H1 (cell line): ENCODE results near the gene PRSS21. TPM values are rescaled to one million over a fixed set of nuclear protein-coding genes. Genes with fewer than 3 reads are reported as not detected.

ENCODE experiments used
- CTCF ChIA-PET: fragments of 300-600 bp; sonication (Branson Sonifier 250); formaldehyde crosslinking; loops from one replicate; lab custom pipeline; 2021; ENCODE audit not compliant: partially characterized antibody; lab: Charles Lee
- POLR2A ChIA-PET: fragments of 300-600 bp; sonication (Branson Sonifier 250); formaldehyde crosslinking; loops from one replicate; lab custom pipeline; 2021; ENCODE audit warnings: inconsistent platforms; ENCODE audit not compliant: partially characterized antibody; lab: Charles Lee
- DNase-seq, 2 experiments: peaks; one replicate each; pipeline versions ENCODE4 v3.0.0 to v3.0.0-alpha.2; 2010 to 2022; ENCODE audit warnings: low spot score in 2 of 2, low read depth in 1 of 2, mixed read lengths in 1 of 2
- FAIRE-seq: peaks from 2 replicates; lab custom pipeline; 2011; peaks lifted over from hg19 to GRCh38; lab: Jason Lieb, UNC
- H2AFZ ChIP-seq: 2 replicates; pipeline ENCODE4 v1.8.1; 2012; ENCODE audit warnings: low read length, inconsistent platforms
- H2AK5ac ChIP-seq: 2 replicates; pipeline ENCODE4 v1.6.1; 2013; ENCODE audit warnings: low read depth, low read length
- H2BK120ac ChIP-seq: replicated peaks from 2 replicates; pipeline ENCODE3; 2013; ENCODE audit warnings: low read depth, low read length, inconsistent platforms
- H2BK12ac ChIP-seq: 2 replicates; pipeline ENCODE4 v1.6.1; 2013; ENCODE audit warnings: low read depth, low read length
- H2BK15ac ChIP-seq: 2 replicates; pipeline ENCODE4 v1.6.1; 2013; ENCODE audit warnings: low read length
- H2BK20ac ChIP-seq: 2 replicates; pipeline ENCODE4 v1.6.1; 2013; ENCODE audit warnings: low read length
- H2BK5ac ChIP-seq: 2 replicates; pipeline ENCODE4 v1.6.1; 2013; ENCODE audit warnings: low read depth, low read length
- H3K14ac ChIP-seq: 2 replicates; pipeline ENCODE4 v1.6.1; 2013; ENCODE audit warnings: inconsistent platforms; ENCODE audit not compliant: insufficient read length
- H3K18ac ChIP-seq: 2 replicates; pipeline ENCODE4 v1.6.1; 2013; ENCODE audit warnings: low read length; ENCODE audit errors: extremely low read depth
- H3K23ac ChIP-seq: 2 replicates; pipeline ENCODE4 v1.6.1; 2013; ENCODE audit warnings: inconsistent platforms; ENCODE audit not compliant: insufficient read length
- H3K23me2 ChIP-seq: 2 replicates; pipeline ENCODE4 v1.6.1; 2013; ENCODE audit warnings: low read depth, low read length
- H3K27ac ChIP-seq: 2 replicates; pipeline ENCODE4 v1.6.1; 2011; ENCODE audit warnings: low read depth, low read length, inconsistent platforms
- H3K27me3 ChIP-seq, 4 experiments: replicated peaks in 1 of 4; 1 replicate in 1 of 4; 2 replicates in 3 of 4; pipeline versions ENCODE4 v1.6.1 to v1.8.1; 2011 to 2013; ENCODE audit warnings: low read length in 3 of 4, mild to moderate bottlenecking in 3 of 4, inconsistent platforms in 2 of 4, mixed read lengths in 2 of 4, moderate library complexity in 1 of 4; ENCODE audit not compliant: control insufficient read depth in 3 of 4, insufficient read depth in 3 of 4; ENCODE audit errors: extremely low read depth in 1 of 4
- H3K36me3 ChIP-seq, 4 experiments: 2 replicates each; pipeline versions ENCODE4 v1.6.1 to v1.8.1; 2011 to 2013; ENCODE audit warnings: mild to moderate bottlenecking in 4 of 4, low read length in 3 of 4, moderate library complexity in 2 of 4, control low read depth in 1 of 4, inconsistent platforms in 1 of 4; ENCODE audit not compliant: insufficient read depth in 4 of 4, control insufficient read depth in 2 of 4
- H3K4ac ChIP-seq: replicated peaks from 2 replicates; pipeline ENCODE3; 2013; ENCODE audit warnings: low read length, low read depth, mixed read lengths, inconsistent platforms; ENCODE audit not compliant: insufficient read length
- H3K4me1 ChIP-seq, 4 experiments: replicated peaks in 1 of 4; 1 replicate in 1 of 4; 2 replicates in 3 of 4; pipeline versions ENCODE4 v1.6.1 to v1.8.1; 2011 to 2013; ENCODE audit warnings: low read length in 3 of 4, inconsistent platforms in 2 of 4, mixed read lengths in 1 of 4; ENCODE audit not compliant: insufficient read depth in 4 of 4, control insufficient read depth in 3 of 4
- H3K4me2 ChIP-seq, 2 experiments: 2 replicates each; pipeline versions ENCODE4 v1.6.1 to v1.8.1; 2011 to 2013; ENCODE audit warnings: low read depth in 2 of 2, low read length in 2 of 2, control low read depth in 1 of 2, inconsistent platforms in 1 of 2, mild to moderate bottlenecking in 1 of 2; ENCODE audit not compliant: insufficient read depth in 1 of 2
- H3K4me3 ChIP-seq, 4 experiments: fragments of 200-600, 300-600 bp in 1 of 4; sonication (generic), shearing (Covaris generic), sonication (Bioruptor Twin) in 1 of 4; 2 replicates each; pipeline versions ENCODE4 v1.5.1 to v1.8.1; 2011 to 2016; ENCODE audit warnings: low read length in 4 of 4, low read depth in 3 of 4, control low read depth in 2 of 4, inconsistent platforms in 2 of 4, mild to moderate bottlenecking in 2 of 4, mixed read lengths in 1 of 4, moderate library complexity in 1 of 4; ENCODE audit not compliant: insufficient read depth in 2 of 4; ENCODE audit errors: extremely low read depth in 1 of 4
- H3K56ac ChIP-seq: replicated peaks from 2 replicates; pipeline ENCODE3; 2013; ENCODE audit warnings: low read depth, mild to moderate bottlenecking, mixed read lengths, low read length, inconsistent platforms; ENCODE audit not compliant: insufficient read length
- H3K79me1 ChIP-seq: 2 replicates; pipeline ENCODE4 v1.6.1; 2013; ENCODE audit warnings: low read depth, low read length, control low read depth
- H3K79me2 ChIP-seq, 2 experiments: 2 replicates each; pipeline versions ENCODE4 v1.6.1 to v1.8.1; 2012 to 2013; ENCODE audit warnings: low read length in 2 of 2, mild to moderate bottlenecking in 2 of 2, inconsistent platforms in 1 of 2; ENCODE audit not compliant: insufficient read depth in 2 of 2, control insufficient read depth in 1 of 2
- H3K9ac ChIP-seq, 4 experiments: replicated peaks in 1 of 4; 1 replicate in 1 of 4; 2 replicates in 3 of 4; pipeline versions ENCODE4 v1.6.1 to v1.8.1; 2011 to 2013; ENCODE audit warnings: low read depth in 3 of 4, low read length in 3 of 4, control low read depth in 2 of 4, mild to moderate bottlenecking in 2 of 4, moderate library complexity in 2 of 4, inconsistent platforms in 1 of 4; ENCODE audit errors: extremely low read depth in 1 of 4
- H3K9me3 ChIP-seq, 2 experiments: 2 replicates each; pipeline versions ENCODE4 v1.6.1 to v1.8.1; 2012 to 2013; ENCODE audit warnings: mild to moderate bottlenecking in 2 of 2, moderate library complexity in 2 of 2, control low read depth in 1 of 2, inconsistent platforms in 1 of 2, low read depth in 1 of 2, low read length in 1 of 2, mixed read lengths in 1 of 2; ENCODE audit not compliant: insufficient read depth in 2 of 2
- H4K20me1 ChIP-seq, 2 experiments: replicated peaks in 1 of 2; 2 replicates each; pipeline versions ENCODE3 to v1.8.1; 2011 to 2013; ENCODE audit warnings: inconsistent platforms in 2 of 2, low read length in 2 of 2, mild to moderate bottlenecking in 1 of 2; ENCODE audit not compliant: insufficient read depth in 2 of 2, control insufficient read depth in 1 of 2
- H4K5ac ChIP-seq: 2 replicates; pipeline ENCODE4 v1.6.1; 2013; ENCODE audit warnings: low read length, low read depth, mixed read lengths, inconsistent platforms; ENCODE audit not compliant: insufficient read length
- H4K8ac ChIP-seq: 2 replicates; pipeline ENCODE4 v1.8.0; 2013; ENCODE audit warnings: mild to moderate bottlenecking, moderate library complexity, low read length, inconsistent platforms; ENCODE audit not compliant: insufficient read depth; ENCODE audit errors: extremely low read depth
- H4K91ac ChIP-seq: replicated peaks from 2 replicates; pipeline ENCODE3; 2013; ENCODE audit warnings: low read length, mixed read lengths, inconsistent platforms; ENCODE audit not compliant: insufficient read length
- BRCA1 ChIP-seq: IDR thresholded peaks from 2 replicates; pipeline ENCODE4 v1.6.1; 2012; ENCODE audit warnings: low read depth, low read length, improper control_type of control experiment
- EGR1 ChIP-seq: IDR thresholded peaks from 2 replicates; pipeline ENCODE4 v1.6.1; 2011; ENCODE audit warnings: low read depth, low read length, borderline replicate concordance
- EP300 ChIP-seq, 2 experiments: IDR thresholded peaks; 1 replicate in 1 of 2; 2 replicates in 1 of 2; pipeline ENCODE4 v1.6.1; 2011 to 2012; ENCODE audit warnings: low read depth in 2 of 2, low read length in 2 of 2, mild to moderate bottlenecking in 2 of 2, borderline replicate concordance in 1 of 2, inconsistent platforms in 1 of 2, moderate library complexity in 1 of 2
- HDAC6 ChIP-seq: IDR thresholded peaks from one replicate; pipeline ENCODE4 v1.7.1; 2012; ENCODE audit warnings: low read depth, mild to moderate bottlenecking, inconsistent platforms, low read length, moderate library complexity
- PHF8 ChIP-seq: fragments of 200-600 bp; sonication (generic); conservative IDR thresholded peaks from 2 replicates; pipeline ENCODE4 v1.7.1; 2012; ENCODE audit warnings: low read depth, mild to moderate bottlenecking, inconsistent platforms, low read length, moderate library complexity
- SP1 ChIP-seq: IDR thresholded peaks from 2 replicates; pipeline ENCODE4 v1.6.1; 2011; ENCODE audit warnings: low read depth, low read length
- SP2 ChIP-seq: IDR thresholded peaks from 2 replicates; pipeline ENCODE4 v1.6.1; 2012; ENCODE audit warnings: mild to moderate bottlenecking, low read length, inconsistent platforms
- TAF7 ChIP-seq: optimal IDR thresholded peaks from 2 replicates; pipeline ENCODE3; 2011; ENCODE audit warnings: low read depth, mild to moderate bottlenecking, inconsistent platforms, low read length, moderate library complexity, borderline replicate concordance
- YY1 ChIP-seq: IDR thresholded peaks from 2 replicates; pipeline ENCODE4 v1.6.1; 2011; ENCODE audit warnings: low read depth, mild to moderate bottlenecking, low read length
- ZNF274 ChIP-seq: IDR thresholded peaks from 2 replicates; pipeline ENCODE4 v1.7.0; 2012; ENCODE audit warnings: low read length, borderline replicate concordance; ENCODE audit errors: extremely low read depth
- WGBS, 2 experiments: shearing (Covaris generic) in 1 of 2; methylation state at CpG; one replicate each; pipeline versions ENCODE4 v1.1.6 to v1.1.7; 2013 to 2015; ENCODE audit warnings: low lambda C conversion rate in 2 of 2, mixed read lengths in 2 of 2, inconsistent platforms in 1 of 2, low coverage in 1 of 2, missing lambda C conversion rate in 1 of 2; ENCODE audit not compliant: insufficient replicate concordance in 2 of 2, insufficient coverage in 1 of 2, insufficient read length in 1 of 2; ENCODE audit errors: extremely low coverage in 1 of 2, missing lambda C conversion rate in 1 of 2; 5-methylcytosine and 5-hydroxymethylcytosine counted together
- polyA plus RNA-seq, 7 experiments: library from polyadenylated mRNA; depleted of rRNA in 3 of 7; stranded (reverse) in 5 of 7; unstranded in 2 of 7; fragments of >200 nt in 5 of 7; fragments of 200-250 nt in 2 of 7; gene quantifications; 1 replicate in 5 of 7; 2 replicates in 1 of 7; 4 replicates in 1 of 7; pipeline versions ENCODE4 v1.2.1 to v1.2.3, GENCODE V29; 2011 to 2013; ENCODE audit warnings: missing spikeins in 2 of 7, mixed read lengths in 2 of 7
- total RNA-seq: library from RNA; stranded (reverse); fragmentation: NEBNext Ultra II Directional; extraction: Animal tissue kit (Norgen Biotek cat#: 25700); gene quantifications from 2 replicates; pipeline ENCODE4 v1.2.1, GENCODE V29; 2021
- TF ChIP-seq, protein P1 (sequence below): IDR thresholded peaks from 2 replicates; pipeline ENCODE4 v1.6.1; 2012; ENCODE audit warnings: inconsistent platforms

Gene PRSS21
- total and polyA plus RNA-seq, 2 of the 8 experiments (the other 6 are each of a cell fraction or from before 2014, with no cell fraction given) = 0.76 to 1.0 TPM

DNA sequence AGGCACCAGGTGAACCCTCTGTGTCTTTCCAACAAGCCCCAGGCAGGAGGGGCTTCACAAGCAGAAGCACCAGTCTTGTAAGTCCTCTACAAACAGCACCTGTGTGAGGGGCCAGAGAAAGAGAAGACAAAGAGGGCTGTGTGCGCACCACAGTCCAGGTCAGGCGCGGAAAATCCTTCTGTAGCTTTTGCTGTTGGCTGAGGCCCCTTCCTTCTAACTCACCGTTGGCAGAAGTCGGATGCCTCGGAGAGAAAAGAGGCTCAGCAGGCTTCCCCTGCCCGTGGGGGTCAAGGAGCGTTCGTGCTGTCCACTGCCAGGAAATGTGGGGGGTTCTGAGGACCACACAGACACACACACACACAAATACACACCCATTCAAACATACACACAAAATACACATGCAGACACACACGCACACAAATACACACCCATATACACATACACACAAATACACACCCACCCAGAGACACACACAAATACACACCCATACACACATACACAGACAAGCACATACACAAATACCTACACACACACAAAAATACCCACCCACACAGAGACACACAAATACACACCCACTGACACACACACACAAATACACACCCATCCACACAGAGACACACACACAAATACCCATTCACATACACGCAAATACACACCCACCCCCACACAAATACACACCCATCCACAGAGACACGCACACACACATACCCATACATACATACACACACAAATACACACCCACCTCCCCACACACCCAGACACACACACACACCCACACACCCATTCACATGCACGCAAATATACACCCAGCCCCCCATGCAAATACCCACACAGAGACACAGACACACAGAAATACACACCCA, 19.8 kb downstream of the PRSS21 start:
- Histone ChIP-seq H2AFZ (no peak overlapping the region), H2BK20ac (peak overlapping the region; percentile 72; the same call in 1 of the 2 replicates), H3K18ac (no peak overlapping the region), H3K9ac (no peak overlapping the region), H3K4me3 (no peak overlapping the region), H3K79me1 (no peaks in the 10 kb centered on the region), H3K4me1 (peaks cover 0 to 9% (median 3%) of the 10 kb centered on the region in 4 experiments; a peak in 5 of 7 replicates), H2BK12ac (peak overlapping the region; percentile 90), H2BK5ac (peak overlapping the region; percentile 93; the same call in 1 of the 2 replicates), H2AK5ac (peak overlapping the region; percentile 82; the same call in 1 of the 2 replicates), H2BK120ac (no peak overlapping the region), H3K27me3 (peaks cover 0 to 2% (median 0%) of the 10 kb centered on the region in 4 experiments; a peak in 1 of 7 replicates), H3K9me3 (no peaks in the 10 kb centered on the region), H4K8ac (no peak overlapping the region), H2BK15ac (peak overlapping the region; percentile 0; the same call in 1 of the 2 replicates), H4K91ac (no peak overlapping the region), H4K20me1 (peaks cover 0 to 2% of the 10 kb centered on the region in 2 experiments), H3K4ac (no peak overlapping the region), H3K23ac (no peak overlapping the region), H3K27ac (no peak overlapping the region), H3K36me3 (no peaks in the 10 kb centered on the region), H3K14ac (no peak overlapping the region), H3K79me2 (no peaks in the 10 kb centered on the region), H4K5ac (no peak overlapping the region), H3K4me2 (no peak overlapping the region), H3K23me2 (peaks cover 14% of the 10 kb centered on the region; the same call in 1 of the 2 replicates), H3K56ac (peak overlapping the region; percentile 74)
- ChIA-PET POLR2A (no interaction called here), CTCF (interaction anchor here (0.5 to 1.3 kb wide), 2 partner anchors 31 to 625 kb away, joined by 3 to 4 read pairs; no protein-coding TSS in a partner anchor)
- WGBS, 2 experiments = 91 to 100% methylated on average over 1 to 11 of the region's 13 CpGs
- no peak for FAIRE-seq
- no peak for DNase-seq
- TF ChIP-seq PHF8 (no peak), ZNF274 (no peak), TAF7 (no peak), YY1 (no peak), EP300 (IDR thresholded peaks at IDR 0.05; ENCODE audit: borderline replicate concordance in 1 of 2, low read depth in 2 of 2, low read length in 2 of 2) (no peak), SP2 (no peak), EGR1 (no peak), BRCA1 (no peak), HDAC6 (no peak), SP1 (no peak)
- TF ChIP-seq, protein P1, sequence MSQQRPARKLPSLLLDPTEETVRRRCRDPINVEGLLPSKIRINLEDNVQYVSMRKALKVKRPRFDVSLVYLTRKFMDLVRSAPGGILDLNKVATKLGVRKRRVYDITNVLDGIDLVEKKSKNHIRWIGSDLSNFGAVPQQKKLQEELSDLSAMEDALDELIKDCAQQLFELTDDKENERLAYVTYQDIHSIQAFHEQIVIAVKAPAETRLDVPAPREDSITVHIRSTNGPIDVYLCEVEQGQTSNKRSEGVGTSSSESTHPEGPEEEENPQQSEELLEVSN = no peak
